GM23338 (cell line): ENCODE data around the gene NLGN4X.

ENCODE experiments used
- CTCF ChIP-seq, 2 experiments: fragments of 200-600 bp in 1 of 2; sonication (generic) in 1 of 2; conservative IDR thresholded peaks; 2 replicates each; pipeline versions ENCODE4 v1.5.1 to v1.6.1; 2016 to 2017; ENCODE audit warnings: antibody characterized with exemption in 2 of 2, low read depth in 2 of 2, mild to moderate bottlenecking in 2 of 2, moderate library complexity in 1 of 2
- ETS1 ChIP-seq: IDR thresholded peaks from 2 replicates; pipeline ENCODE4 v1.6.1; 2016; ENCODE audit warnings: antibody characterized with exemption
- EZH2 ChIP-seq: fragments of 200-600 bp; sonication (generic); IDR thresholded peaks from one replicate; pipeline ENCODE4 v1.8.0; 2017; ENCODE audit warnings: antibody characterized with exemption, mild to moderate bottlenecking, low read depth; ENCODE audit not compliant: unreplicated experiment
- EZH2phosphoT487 ChIP-seq: fragments of 200-600 bp; sonication (generic); IDR thresholded peaks from one replicate; pipeline ENCODE4 v1.8.1; 2018; ENCODE audit warnings: antibody characterized with exemption; ENCODE audit not compliant: unreplicated experiment
- POLR2AphosphoS5 ChIP-seq: IDR thresholded peaks from 2 replicates; pipeline ENCODE4 v1.6.1; 2016; ENCODE audit warnings: antibody characterized with exemption, low read depth
- REST ChIP-seq: IDR thresholded peaks from one replicate; pipeline ENCODE4 v1.6.1; 2018; ENCODE audit warnings: antibody characterized with exemption; ENCODE audit not compliant: unreplicated experiment
- STAT1 ChIP-seq: IDR thresholded peaks from one replicate; pipeline ENCODE4 v1.6.1; 2016; ENCODE audit warnings: antibody characterized with exemption; ENCODE audit not compliant: unreplicated experiment
- ZNF114 ChIP-seq: fragments of 250-450 bp; sonication (Bioruptor Pico); IDR thresholded peaks from 2 replicates; pipeline ENCODE4 v1.5.0; 2020; ENCODE audit warnings: mild to moderate bottlenecking, moderate library complexity

- TF ChIP-seq CTCF (conservative IDR thresholded peaks at IDR 0.05; ENCODE audit: low read depth in 2 of 2) = no peak
- no peak for TF ChIP-seq EZH2
- TF ChIP-seq EZH2phosphoT487 = no peak
- TF ChIP-seq ZNF114 = no peak
- no peak for TF ChIP-seq ETS1
- peak; percentile 67 for TF ChIP-seq REST
- TF ChIP-seq POLR2AphosphoS5 = no peak
- no peak for TF ChIP-seq STAT1
Measured at GRCh38 chrX:5965406-5965805, 263.3 kb downstream of the NLGN4X start.
